AG10803 (cell line): ENCODE measurements around the gene GCSAM.

Experiments
- DNase-seq: peaks from one replicate; pipeline ENCODE4 v3.0.0; 2010; ENCODE audit warnings: low read depth
- H3K4me3 ChIP-seq: 2 replicates; pipeline ENCODE4 v1.5.1; 2011; ENCODE audit warnings: mild to moderate bottlenecking, low read length, control low read depth
- CTCF ChIP-seq: conservative IDR thresholded peaks from 2 replicates; pipeline ENCODE4 v1.5.1; 2011; ENCODE audit warnings: mild to moderate bottlenecking, low read length, control low read depth, inconsistent platforms

GCSAM gene

GRCh38 chr3:112136046-112136445 is 3.0 kb upstream of the GCSAM start:
- TF ChIP-seq CTCF: no peak
- DNase-seq: no peak
- no peak overlapping the region for H3K4me3 ChIP-seq

GRCh38 chr3:112134335-112135124 is 1.5 kb upstream of the GCSAM start:
- DNase-seq: no peak
- H3K4me3 ChIP-seq: no peak overlapping the region
- no peak for TF ChIP-seq CTCF

- TF ChIP-seq CTCF: no peak
- no peak overlapping the region for H3K4me3 ChIP-seq
- DNase-seq: no peak
These were observed 732 bp upstream of the GCSAM start for GRCh38 chr3:112133626-112134334.

GRCh38 chr3:112132554-112132953 is 494 bp downstream of the GCSAM start:
- no peak overlapping the region for H3K4me3 ChIP-seq

GRCh38 chr3:112132088-112132487 is 960 bp downstream of the GCSAM start:
- no peak for DNase-seq
- no peak for TF ChIP-seq CTCF
- H3K4me3 ChIP-seq: no peak overlapping the region

More at GRCh38 chr3:112132554-112132953, 494 bp downstream of the GCSAM start:
- no peak for DNase-seq
- TF ChIP-seq CTCF: no peak

GRCh38 chr3:112131111-112131510 is 1.9 kb downstream of the GCSAM start:
- no peak for TF ChIP-seq CTCF
- H3K4me3 ChIP-seq: no peak overlapping the region
- DNase-seq: no peak

- TF ChIP-seq CTCF: no peak
- DNase-seq: no peak
- no peak overlapping the region for H3K4me3 ChIP-seq
These were observed 2.4 kb downstream of the GCSAM start for GRCh38 chr3:112130638-112130993.
